ENCODE data around the gene UBTD2. TPM values are rescaled to one million over a fixed set of nuclear protein-coding genes. Genes with fewer than 3 reads are reported as not detected.

UBTD2 gene
- polyA plus RNA-seq, 1 donor from 2014 or later: 89.9 TPM

- Histone ChIP-seq H3K36me3 (ENCODE audit: insufficient read depth, low read length) (peaks cover 7% of the 10 kb centered on the region), H3K9ac (ENCODE audit: low read length) (no peak overlapping the region), H3K79me2 (replicated peaks; ENCODE audit: insufficient read depth, low read length) (peaks cover 26% of the 10 kb centered on the region), H3K4me2 (ENCODE audit: low read length) (no peak overlapping the region), H3K9me3 (ENCODE audit: low read length) (peaks cover 3% of the 10 kb centered on the region), H3F3A (ENCODE audit: insufficient read depth, low read length, poor library complexity, severe bottlenecking) (no peaks in the 10 kb centered on the region), H2AFZ (ENCODE audit: low read depth, low read length) (no peak overlapping the region), H3K4me3 (ENCODE audit: low read length) (no peak overlapping the region), H3K9me2 (ENCODE audit: insufficient read depth, low read length) (no peaks in the 10 kb centered on the region), H3K27ac (ENCODE audit: low read length) (no peak overlapping the region), H3K27me3 (ENCODE audit: insufficient read depth, low read depth, low read length) (no peaks in the 10 kb centered on the region), H4K20me1 (ENCODE audit: insufficient read depth) (no peaks in the 10 kb centered on the region)
- TF ChIP-seq MXI1 (conservative IDR thresholded peaks at IDR 0.05; ENCODE audit: poor library complexity, severe bottlenecking) (no peak), EZH2 (IDR thresholded peaks at IDR 0.05; ENCODE audit: borderline replicate concordance, insufficient read depth, low read length, poor library complexity, severe bottlenecking) (no peak), CTCF (IDR thresholded peaks at IDR 0.05; ENCODE audit: poor library complexity, severe bottlenecking) (no peak)
Measured at GRCh38 chr5:172216345-172216744, 67.2 kb downstream of the UBTD2 start.

GRCh38 chr5:172213126-172213525 lies 70.4 kb downstream of the UBTD2 start:
- H3F3A ChIP-seq (ENCODE audit: insufficient read depth, low read length, poor library complexity, severe bottlenecking): no peaks in the 10 kb centered on the region
- no peak overlapping the region for H3K27ac ChIP-seq (ENCODE audit: low read length)
- H3K4me2 ChIP-seq (ENCODE audit: low read length): no peak overlapping the region
- no peaks in the 10 kb centered on the region for H3K9me3 ChIP-seq (ENCODE audit: low read length)
- no peaks in the 10 kb centered on the region for H4K20me1 ChIP-seq (ENCODE audit: insufficient read depth)
- no peak overlapping the region for H3K9ac ChIP-seq (ENCODE audit: low read length)
- no peaks in the 10 kb centered on the region for H3K36me3 ChIP-seq (ENCODE audit: insufficient read depth, low read length)
- no peak overlapping the region for H2AFZ ChIP-seq (ENCODE audit: low read depth, low read length)
- no peaks in the 10 kb centered on the region for H3K9me2 ChIP-seq (ENCODE audit: insufficient read depth, low read length)
- no peak overlapping the region for H3K4me3 ChIP-seq (ENCODE audit: low read length)
- no peaks in the 10 kb centered on the region for H3K27me3 ChIP-seq (ENCODE audit: insufficient read depth, low read depth, low read length)
- TF ChIP-seq TAF1 (IDR thresholded peaks at IDR 0.05; ENCODE audit: low read depth) (no peak), REST (IDR thresholded peaks at IDR 0.05; ENCODE audit: borderline replicate concordance) (no peak), SMC3 (conservative IDR thresholded peaks at IDR 0.05; ENCODE audit: poor library complexity) (no peak), CTCF (IDR thresholded peaks at IDR 0.05; ENCODE audit: poor library complexity, severe bottlenecking) (no peak), EZH2 (IDR thresholded peaks at IDR 0.05; ENCODE audit: borderline replicate concordance, insufficient read depth, low read length, poor library complexity, severe bottlenecking) (no peak)
- H3K79me2 ChIP-seq (replicated peaks; ENCODE audit: insufficient read depth, low read length): peaks cover 24% of the 10 kb centered on the region
